NCI-H1436 (cell line): ENCODE results near the gene CPPED1.

ENCODE experiments used
- DNase-seq: peaks from one replicate; lab custom pipeline; 2025; lab: John Stamatoyannopoulos, UW

CPPED1 gene

DNA sequence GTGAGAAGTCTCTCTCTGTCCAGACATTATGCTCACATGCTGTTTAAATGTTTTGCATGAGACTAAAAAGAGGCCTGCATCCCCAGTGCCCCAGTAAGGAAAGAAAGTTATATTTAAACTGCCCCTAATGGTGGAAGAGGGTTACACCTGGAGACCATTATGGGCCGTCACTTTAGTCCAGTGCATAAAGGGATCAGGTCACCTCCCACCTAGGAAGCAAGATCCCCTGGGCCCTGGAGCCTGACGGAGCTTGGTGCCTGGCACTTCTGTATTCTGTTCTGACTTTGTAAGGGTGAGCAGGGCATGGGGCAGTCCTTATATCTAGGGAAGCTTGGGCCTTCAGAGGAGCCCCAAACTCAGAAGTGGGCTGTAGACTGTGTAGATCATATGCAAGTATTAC is 67.9 kb downstream of the CPPED1 start:
- no peak for DNase-seq

GRCh38 chr16:12732600-12732999 is 71.1 kb downstream of the CPPED1 start:
- no peak for DNase-seq

DNA sequence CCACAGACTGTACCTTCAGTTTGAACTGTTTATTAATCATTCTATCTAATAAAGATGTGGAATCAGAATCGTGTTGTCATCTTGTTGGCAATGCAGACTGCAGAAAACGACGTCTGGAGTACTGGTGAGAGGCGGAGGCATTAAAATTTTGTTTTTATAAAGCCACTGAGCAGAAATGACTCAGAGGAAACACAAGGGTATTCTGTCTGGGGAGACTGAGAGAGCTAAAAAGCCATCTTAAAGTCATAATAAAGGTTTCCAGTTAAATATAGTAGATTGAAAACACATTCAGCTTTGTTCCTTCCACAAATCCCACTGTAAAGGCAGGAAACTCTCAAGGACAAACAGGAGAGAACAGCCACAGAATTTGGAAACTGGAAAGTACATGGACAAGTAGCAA is 74.2 kb downstream of the CPPED1 start:
- no peak for DNase-seq

DNA sequence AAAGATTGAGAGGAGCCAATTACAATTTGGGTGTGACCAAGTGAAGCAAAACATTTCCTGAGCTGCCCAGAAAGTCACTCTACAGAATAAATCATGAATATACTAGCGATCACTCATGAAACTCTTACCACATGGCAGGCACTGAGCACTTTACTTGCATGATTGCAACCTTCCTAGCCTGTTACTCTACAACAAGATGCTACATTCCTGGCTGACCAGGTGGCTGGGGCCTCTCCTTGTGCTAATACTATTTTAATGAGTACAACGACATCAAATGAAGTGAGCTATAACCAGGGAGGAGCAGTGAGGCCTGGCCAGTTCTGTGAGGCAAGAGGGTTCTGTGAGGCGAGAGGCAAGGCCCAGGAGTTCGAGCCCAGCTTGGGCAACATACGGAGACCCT is 75.2 kb downstream of the CPPED1 start:
- DNase-seq = no peak

GRCh38 chr16:12724226-12724625 is 79.5 kb downstream of the CPPED1 start:
- no peak for DNase-seq

GRCh38 chr16:12723681-12724080 is 80.0 kb downstream of the CPPED1 start:
- no peak for DNase-seq

- no peak for DNase-seq
Measured at GRCh38 chr16:12721841-12722421, 81.8 kb downstream of the CPPED1 start.

DNA sequence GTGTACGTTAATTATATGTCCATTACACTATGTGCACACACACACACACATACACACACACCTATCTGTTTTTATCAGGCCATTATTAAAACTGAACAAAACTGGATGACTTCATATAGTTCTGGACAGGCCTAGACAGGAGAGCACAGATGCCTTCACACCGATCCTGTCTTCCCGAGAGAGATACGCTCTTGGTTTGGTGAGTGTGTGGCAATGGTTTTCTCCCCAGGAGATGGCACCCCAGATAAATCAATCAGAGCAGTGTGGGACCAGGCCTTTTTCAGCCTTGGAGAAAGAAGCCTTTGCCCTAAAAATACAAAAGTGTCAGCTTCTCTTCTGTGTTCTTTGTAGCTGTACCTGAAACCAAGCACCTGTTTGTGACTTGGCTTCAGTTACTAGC is 83.7 kb downstream of the CPPED1 start:
- DNase-seq = no peak

- DNase-seq = no peak
Measured at GRCh38 chr16:12716658-12717057, 87.0 kb downstream of the CPPED1 start.

- DNase-seq = no peak
Measured at GRCh38 chr16:12709807-12710206, 93.9 kb downstream of the CPPED1 start.

GRCh38 chr16:12708266-12708665 is 95.4 kb downstream of the CPPED1 start:
- no peak for DNase-seq

GRCh38 chr16:12706628-12707027 is 97.1 kb downstream of the CPPED1 start:
- no peak for DNase-seq

- DNase-seq = no peak
Measured at GRCh38 chr16:12704492-12705111, 99.1 kb downstream of the CPPED1 start.

- DNase-seq = no peak
Measured at GRCh38 chr16:12703935-12704334, 99.8 kb downstream of the CPPED1 start.

DNA sequence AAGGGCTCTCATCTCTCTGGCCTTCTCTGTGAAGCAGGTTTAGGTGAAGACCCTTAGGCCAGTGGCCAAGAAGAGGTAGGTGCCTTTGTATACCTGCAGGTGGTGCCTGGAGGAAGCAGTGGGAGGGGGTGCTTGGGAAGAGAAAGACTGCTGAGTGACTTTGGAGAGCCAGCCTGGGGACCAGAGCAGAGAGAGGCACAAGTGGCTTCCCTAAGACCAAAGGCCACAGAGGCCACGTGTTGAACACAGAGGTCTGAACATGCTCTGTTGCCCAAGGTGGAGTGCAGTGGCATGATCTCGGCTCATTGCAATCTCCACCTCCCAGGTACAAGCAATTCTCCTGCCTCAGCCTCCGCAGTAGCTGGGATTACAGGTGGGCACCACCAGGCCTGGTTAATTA is 103.5 kb downstream of the CPPED1 start:
- DNase-seq = no peak

- no peak for DNase-seq
Measured at GRCh38 chr16:12699161-12699560, 104.5 kb downstream of the CPPED1 start.

DNA sequence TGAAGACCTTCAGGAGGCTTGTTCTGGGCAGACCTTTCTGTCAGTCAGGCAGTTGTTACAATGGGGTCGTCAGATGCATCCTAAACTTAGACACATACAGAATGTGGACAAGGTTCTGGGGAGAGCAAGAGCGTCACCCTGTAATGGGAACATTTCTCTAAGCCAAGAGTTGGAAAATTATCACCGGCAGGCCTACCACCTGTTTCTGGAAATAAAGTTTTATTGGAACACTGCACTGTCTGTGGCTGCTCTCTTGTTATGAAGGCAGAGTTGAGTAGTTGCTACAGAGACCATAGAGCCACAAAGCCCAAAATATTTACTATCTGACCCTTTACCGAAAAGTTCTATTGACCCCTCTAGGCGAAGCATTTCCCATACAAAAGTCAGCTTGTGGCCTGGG is 106.2 kb downstream of the CPPED1 start:
- no peak for DNase-seq

DNA sequence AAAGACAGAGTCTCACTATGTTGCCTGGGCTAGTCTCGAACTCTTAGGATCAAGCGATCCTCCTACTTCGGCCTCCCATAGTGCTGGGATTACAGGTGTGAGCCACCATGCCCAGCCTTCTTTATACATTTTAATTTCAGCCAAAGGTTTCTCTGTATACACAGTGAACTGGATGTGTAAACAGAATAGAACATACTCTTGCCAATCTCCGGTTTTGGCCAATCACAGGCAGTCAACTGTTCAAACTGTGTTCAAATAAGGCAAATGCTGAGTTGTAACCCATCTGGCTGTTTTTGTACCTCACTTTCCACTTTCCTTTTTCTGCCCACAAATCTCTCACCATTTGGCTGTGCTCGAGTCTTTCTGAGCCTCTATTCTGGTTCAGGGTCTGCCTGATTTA is 108.2 kb downstream of the CPPED1 start:
- DNase-seq = no peak

DNA sequence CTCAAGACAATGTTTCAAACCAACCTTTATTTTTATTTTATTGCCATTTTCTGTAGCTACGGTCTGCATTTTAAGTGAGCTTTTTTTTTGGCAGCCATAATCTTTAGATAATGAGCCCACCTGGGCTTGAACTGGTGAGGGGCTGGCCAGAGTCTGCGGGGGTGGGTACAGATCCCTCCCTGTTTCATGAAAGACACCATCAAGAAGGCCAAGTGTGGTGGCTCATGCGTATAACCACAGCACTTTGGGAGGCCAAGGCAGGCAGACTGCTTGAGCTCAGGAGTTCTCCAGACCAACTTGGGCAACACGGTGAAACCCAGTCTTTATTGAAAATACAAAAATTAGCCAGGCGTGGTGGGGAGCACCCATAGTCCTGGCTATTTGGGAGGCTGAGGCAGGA is 113.7 kb downstream of the CPPED1 start:
- no peak for DNase-seq

GRCh38 chr16:12688951-12689850 is 114.5 kb downstream of the CPPED1 start:
- no peak for DNase-seq

GRCh38 chr16:12685806-12686205 is 117.9 kb downstream of the CPPED1 start:
- no peak for DNase-seq

DNA sequence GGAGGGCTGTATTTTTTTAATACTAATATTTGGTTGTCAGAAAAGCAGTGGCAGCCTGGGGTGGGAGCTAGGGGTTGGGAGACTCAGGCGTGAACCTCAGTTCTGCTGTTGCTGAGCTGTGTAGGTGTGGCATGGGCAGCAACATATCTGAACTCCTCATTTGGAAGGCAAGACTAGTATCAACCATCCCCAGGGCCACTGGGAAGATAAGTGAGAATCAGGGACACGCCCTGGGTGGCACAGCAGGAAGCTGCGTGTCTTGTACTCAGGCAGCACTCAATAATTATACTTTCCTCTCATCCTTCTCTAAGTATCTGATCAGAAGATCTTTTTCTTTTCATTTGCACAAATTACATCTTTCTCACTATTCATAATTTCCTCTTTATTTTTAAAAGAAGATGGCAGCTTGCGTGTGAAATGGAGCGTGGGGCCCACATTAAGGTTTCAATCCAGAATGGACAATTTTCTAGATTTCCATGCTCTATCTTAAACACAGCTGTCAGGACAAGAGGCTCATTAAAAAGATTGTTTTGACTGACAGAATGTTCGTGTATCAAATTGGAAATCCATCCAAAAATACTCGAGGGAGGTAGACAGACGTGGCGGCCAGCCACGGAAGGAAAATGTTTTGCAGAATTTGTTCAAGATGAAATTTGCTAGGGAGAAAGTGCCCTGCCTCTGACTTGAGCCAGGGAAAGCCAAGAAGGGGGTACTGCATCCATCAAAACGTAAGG is 121.1 kb downstream of the CPPED1 start:
- no peak for DNase-seq

DNA sequence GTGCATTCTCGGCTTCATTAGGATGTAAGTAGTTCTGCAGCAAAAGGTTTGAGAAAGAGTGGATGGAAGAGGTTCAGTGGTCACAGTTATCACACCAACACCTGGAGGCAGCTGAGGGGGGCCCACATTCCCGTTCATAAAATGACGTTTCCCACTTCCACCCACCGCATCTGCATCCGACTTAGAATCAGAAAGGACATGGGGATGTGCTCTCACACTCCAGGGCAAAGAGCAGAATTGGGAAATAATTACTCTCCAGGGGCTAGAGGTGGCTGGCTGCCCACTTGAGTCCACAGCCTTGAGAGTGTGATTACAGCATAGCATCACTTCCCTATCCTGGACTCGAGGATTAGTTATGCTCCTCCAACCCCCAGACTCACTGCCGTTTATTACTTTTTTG is 122.0 kb downstream of the CPPED1 start:
- no peak for DNase-seq
